ENCODE results near the gene CENPA.
"Not testable (repeated sequence)": the region's sequence is repeated elsewhere in the genome, so short reads cannot be mapped to it uniquely, and the experiment has no call there.

Gene CENPA

GRCh38 chr2:26769089-26769761, 16.6 kb upstream of the CENPA start:
- Mint-ChIP-seq H3K4me3 (no peak overlapping the region), H3K27me3 (no peaks in the 10 kb centered on the region), H3K36me3 (peaks cover 2% of the 10 kb centered on the region), H3K9me3 (ENCODE audit: low read depth) (no peaks in the 10 kb centered on the region), H3K27ac (no peak overlapping the region), H3K4me1 (ENCODE audit: low read depth) (peaks cover 58% of the 10 kb centered on the region)

GRCh38 chr2:26770986-26771586, 14.8 kb upstream of the CENPA start:
- Mint-ChIP-seq H3K4me1 (ENCODE audit: low read depth) (peaks cover 44% of the 10 kb centered on the region), H3K9me3 (ENCODE audit: low read depth) (no peaks in the 10 kb centered on the region), H3K4me3 (no peak overlapping the region), H3K27me3 (no peaks in the 10 kb centered on the region), H3K36me3 (peaks cover 2% of the 10 kb centered on the region), H3K27ac (no peak overlapping the region)

GRCh38 chr2:26772064-26773001, 13.5 kb upstream of the CENPA start:
- no peaks in the 10 kb centered on the region for H3K9me3 Mint-ChIP-seq (ENCODE audit: low read depth)
- H3K27ac Mint-ChIP-seq: peak overlapping the region; percentile 76
- H3K4me3 Mint-ChIP-seq: peak overlapping the region; percentile 25
- H3K27me3 Mint-ChIP-seq: no peaks in the 10 kb centered on the region
- H3K4me1 Mint-ChIP-seq (ENCODE audit: low read depth): peaks cover 37% of the 10 kb centered on the region
- peaks cover 2% of the 10 kb centered on the region for H3K36me3 Mint-ChIP-seq

- Mint-ChIP-seq H3K27ac (no peak overlapping the region), H3K27me3 (no peaks in the 10 kb centered on the region), H3K4me3 (no peak overlapping the region), H3K36me3 (peaks cover 5% of the 10 kb centered on the region), H3K4me1 (ENCODE audit: low read depth) (peaks cover 21% of the 10 kb centered on the region), H3K9me3 (ENCODE audit: low read depth) (no peaks in the 10 kb centered on the region)
Measured at GRCh38 chr2:26776195-26776800, 9.6 kb upstream of the CENPA start.

GRCh38 chr2:26778098-26778497, 7.8 kb upstream of the CENPA start:
- Mint-ChIP-seq H3K27me3 (no peaks in the 10 kb centered on the region), H3K9me3 (ENCODE audit: low read depth) (no peaks in the 10 kb centered on the region), H3K4me1 (ENCODE audit: low read depth) (peaks cover 4% of the 10 kb centered on the region), H3K4me3 (no peak overlapping the region), H3K27ac (no peak overlapping the region), H3K36me3 (peaks cover 5% of the 10 kb centered on the region)

GRCh38 chr2:26778507-26778906, 7.3 kb upstream of the CENPA start:
- no peaks in the 10 kb centered on the region for H3K9me3 Mint-ChIP-seq (ENCODE audit: low read depth)
- H3K4me1 Mint-ChIP-seq (ENCODE audit: low read depth): peaks cover 3% of the 10 kb centered on the region
- no peak overlapping the region for H3K4me3 Mint-ChIP-seq
- peaks cover 5% of the 10 kb centered on the region for H3K36me3 Mint-ChIP-seq
- no peaks in the 10 kb centered on the region for H3K27me3 Mint-ChIP-seq
- H3K27ac Mint-ChIP-seq: peak overlapping the region; percentile 16

GRCh38 chr2:26780203-26780760, 5.6 kb upstream of the CENPA start:
- Mint-ChIP-seq H3K4me3 (no peak overlapping the region), H3K9me3 (ENCODE audit: low read depth) (no peaks in the 10 kb centered on the region), H3K27me3 (no peaks in the 10 kb centered on the region), H3K27ac (peak overlapping the region; percentile 16), H3K4me1 (ENCODE audit: low read depth) (peaks cover 7% of the 10 kb centered on the region), H3K36me3 (peaks cover 5% of the 10 kb centered on the region)

GRCh38 chr2:26782876-26783704, 2.8 kb upstream of the CENPA start:
- H3K4me1 Mint-ChIP-seq (ENCODE audit: low read depth): peaks cover 15% of the 10 kb centered on the region
- no peaks in the 10 kb centered on the region for H3K9me3 Mint-ChIP-seq (ENCODE audit: low read depth)
- H3K27me3 Mint-ChIP-seq: peaks cover 3% of the 10 kb centered on the region
- peaks cover 5% of the 10 kb centered on the region for H3K36me3 Mint-ChIP-seq
- no peak overlapping the region for H3K27ac Mint-ChIP-seq
- H3K4me3 Mint-ChIP-seq: no peak overlapping the region

- Mint-ChIP-seq H3K9me3 (ENCODE audit: low read depth) (no peaks in the 10 kb centered on the region), H3K4me1 (ENCODE audit: low read depth) (peaks cover 12% of the 10 kb centered on the region), H3K27me3 (peaks cover 8% of the 10 kb centered on the region), H3K4me3 (peak overlapping the region; percentile 84), H3K36me3 (peaks cover 5% of the 10 kb centered on the region), H3K27ac (no peak overlapping the region)
Measured at GRCh38 chr2:26784570-26785234, 1.2 kb upstream of the CENPA start.

GRCh38 chr2:26786207-26787028, 562 bp downstream of the CENPA start:
- Mint-ChIP-seq H3K36me3 (peaks cover 1% of the 10 kb centered on the region), H3K27me3 (peaks cover 11% of the 10 kb centered on the region), H3K4me3 (peak overlapping the region; percentile 77), H3K4me1 (ENCODE audit: low read depth) (peaks cover 12% of the 10 kb centered on the region), H3K27ac (no peak overlapping the region), H3K9me3 (ENCODE audit: low read depth) (no peaks in the 10 kb centered on the region)

- no peak overlapping the region for H3K27ac Mint-ChIP-seq
- H3K4me1 Mint-ChIP-seq (ENCODE audit: low read depth): no peaks in the 10 kb centered on the region
- peaks cover 8% of the 10 kb centered on the region for H3K27me3 Mint-ChIP-seq
- no peaks in the 10 kb centered on the region for H3K36me3 Mint-ChIP-seq
- no peak overlapping the region for H3K4me3 Mint-ChIP-seq
- no peaks in the 10 kb centered on the region for H3K9me3 Mint-ChIP-seq (ENCODE audit: low read depth)
Measured at GRCh38 chr2:26792720-26793119, 6.9 kb downstream of the CENPA start.

GRCh38 chr2:26793518-26793917, 7.7 kb downstream of the CENPA start:
- no peak overlapping the region for H3K4me3 Mint-ChIP-seq
- peaks cover 5% of the 10 kb centered on the region for H3K27me3 Mint-ChIP-seq
- H3K9me3 Mint-ChIP-seq (ENCODE audit: low read depth): no peaks in the 10 kb centered on the region
- no peaks in the 10 kb centered on the region for H3K36me3 Mint-ChIP-seq
- no peaks in the 10 kb centered on the region for H3K4me1 Mint-ChIP-seq (ENCODE audit: low read depth)
- H3K27ac Mint-ChIP-seq: no peak overlapping the region

- not testable (repeated sequence) for H3K27me3 Mint-ChIP-seq; H3K27ac Mint-ChIP-seq; H3K9me3 Mint-ChIP-seq (ENCODE audit: low read depth); H3K4me3 Mint-ChIP-seq; H3K36me3 Mint-ChIP-seq; H3K4me1 Mint-ChIP-seq (ENCODE audit: low read depth)
Measured at GRCh38 chr2:26795135-26795534, 9.3 kb downstream of the CENPA start.

Data from activated naive CD8-positive, alpha-beta T cell (primary cell).